ENCODE measurements around the gene KIF5A.

DNA sequence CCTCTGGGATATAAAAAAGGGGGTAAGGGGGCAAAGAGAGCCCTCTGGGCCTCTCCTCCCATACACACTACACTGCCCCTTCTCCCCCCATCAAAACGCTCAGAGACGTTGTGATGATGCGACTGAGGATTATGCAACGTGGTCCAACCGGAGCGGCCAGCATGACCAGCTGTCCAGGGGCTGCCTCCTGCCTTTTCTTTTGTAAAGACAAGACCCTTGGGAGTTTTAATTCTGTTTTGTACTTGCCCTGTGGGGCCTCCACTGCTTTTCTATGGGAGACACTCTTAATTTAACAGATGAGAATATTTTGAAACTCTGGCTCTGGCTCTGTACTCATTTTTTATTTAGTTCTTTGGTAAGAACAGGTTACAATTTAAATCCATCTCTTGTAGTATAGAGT is 20.0 kb upstream of the KIF5A start:
- no peak for TF ChIP-seq POLR2A (IDR thresholded peaks at IDR 0.05)
- TF ChIP-seq, protein P1, sequence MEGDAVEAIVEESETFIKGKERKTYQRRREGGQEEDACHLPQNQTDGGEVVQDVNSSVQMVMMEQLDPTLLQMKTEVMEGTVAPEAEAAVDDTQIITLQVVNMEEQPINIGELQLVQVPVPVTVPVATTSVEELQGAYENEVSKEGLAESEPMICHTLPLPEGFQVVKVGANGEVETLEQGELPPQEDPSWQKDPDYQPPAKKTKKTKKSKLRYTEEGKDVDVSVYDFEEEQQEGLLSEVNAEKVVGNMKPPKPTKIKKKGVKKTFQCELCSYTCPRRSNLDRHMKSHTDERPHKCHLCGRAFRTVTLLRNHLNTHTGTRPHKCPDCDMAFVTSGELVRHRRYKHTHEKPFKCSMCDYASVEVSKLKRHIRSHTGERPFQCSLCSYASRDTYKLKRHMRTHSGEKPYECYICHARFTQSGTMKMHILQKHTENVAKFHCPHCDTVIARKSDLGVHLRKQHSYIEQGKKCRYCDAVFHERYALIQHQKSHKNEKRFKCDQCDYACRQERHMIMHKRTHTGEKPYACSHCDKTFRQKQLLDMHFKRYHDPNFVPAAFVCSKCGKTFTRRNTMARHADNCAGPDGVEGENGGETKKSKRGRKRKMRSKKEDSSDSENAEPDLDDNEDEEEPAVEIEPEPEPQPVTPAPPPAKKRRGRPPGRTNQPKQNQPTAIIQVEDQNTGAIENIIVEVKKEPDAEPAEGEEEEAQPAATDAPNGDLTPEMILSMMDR (IDR thresholded peaks at IDR 0.05), result no peak
